Smooth muscle cell (in vitro differentiated cells): Measurements from ENCODE around the gene LIAS. TPM values are rescaled to one million over a fixed set of nuclear protein-coding genes. Genes with fewer than 3 reads are reported as not detected.

ENCODE experiments used
- DNase-seq: peaks from one replicate; lab custom pipeline; 2025; ENCODE audit not compliant: unreplicated experiment; lab: John Stamatoyannopoulos, UW
- H2AFZ ChIP-seq: fragments of 200-600 bp; sonication (generic); 2 replicates; pipeline ENCODE4 v1.6.0; 2016; ENCODE audit warnings: antibody characterized with exemption, low read depth, mild to moderate bottlenecking
- H3F3A ChIP-seq: fragments of 200-600 bp; sonication (generic); 2 replicates; pipeline ENCODE4 v1.6.0; 2017; ENCODE audit warnings: antibody characterized with exemption, low read depth
- H3K27ac ChIP-seq: fragments of 200-600 bp; sonication (generic); 2 replicates; pipeline ENCODE4 v1.5.1; 2016; ENCODE audit warnings: low read depth, mild to moderate bottlenecking
- H3K27me3 ChIP-seq: fragments of 200-600 bp; sonication (generic); 2 replicates; pipeline ENCODE4 v1.6.1; 2016; ENCODE audit warnings: low read depth, mild to moderate bottlenecking
- H3K36me3 ChIP-seq: fragments of 200-600 bp; sonication (generic); 2 replicates; pipeline ENCODE4 v1.5.1; 2016; ENCODE audit warnings: low read depth
- H3K4me1 ChIP-seq: fragments of 200-600 bp; sonication (generic); 2 replicates; pipeline ENCODE4 v1.5.1; 2016; ENCODE audit warnings: low read depth
- H3K4me2 ChIP-seq: fragments of 200-600 bp; sonication (generic); 2 replicates; pipeline ENCODE4 v1.6.0; 2016; ENCODE audit warnings: mild to moderate bottlenecking
- H3K4me3 ChIP-seq: fragments of 200-600 bp; sonication (generic); 2 replicates; pipeline ENCODE4 v1.5.1; 2016; ENCODE audit warnings: mild to moderate bottlenecking
- H3K79me2 ChIP-seq: fragments of 200-600 bp; sonication (generic); 2 replicates; pipeline ENCODE4 v1.6.0; 2016; ENCODE audit warnings: low read depth, mild to moderate bottlenecking
- H3K9ac ChIP-seq: fragments of 200-600 bp; sonication (generic); 2 replicates; pipeline ENCODE4 v1.6.0; 2016; ENCODE audit warnings: low read depth
- H3K9me3 ChIP-seq: fragments of 200-600 bp; sonication (generic); replicated peaks from 2 replicates; pipeline ENCODE4 v1.5.1; 2016; ENCODE audit warnings: low read depth
- H4K20me1 ChIP-seq: fragments of 200-600 bp; sonication (generic); 2 replicates; pipeline ENCODE4 v1.6.0; 2016; ENCODE audit warnings: low read depth
- WGBS: methylation state at CpG from one replicate; pipeline ENCODE4 v1.1.7; 2016; ENCODE audit warnings: low lambda C conversion rate; 5-methylcytosine and 5-hydroxymethylcytosine counted together
- polyA plus RNA-seq: library from polyadenylated mRNA; unstranded; fragments of >200 nt; fragmentation: Nextera tagmentation; extraction: Ambion mirVana; gene quantifications from 2 replicates; pipeline ENCODE4 v1.2.1, GENCODE V29; 2016
- total RNA-seq: library from RNA; depleted of rRNA; stranded (reverse); fragments of >200 nt; gene quantifications from 2 replicates; pipeline ENCODE4 v1.2.3, GENCODE V29; 2014
- TF ChIP-seq, protein P1 (sequence below): fragments of 200-600 bp; sonication (generic); IDR thresholded peaks from 2 replicates; pipeline ENCODE4 v1.5.1; 2017; ENCODE audit warnings: borderline replicate concordance, mild to moderate bottlenecking, antibody characterized with exemption; ENCODE audit not compliant: insufficient read depth, poor library complexity, severe bottlenecking

LIAS gene
- total and polyA plus RNA-seq, 2 experiments from 2014 or later = 6.6 to 10.5 TPM

DNA sequence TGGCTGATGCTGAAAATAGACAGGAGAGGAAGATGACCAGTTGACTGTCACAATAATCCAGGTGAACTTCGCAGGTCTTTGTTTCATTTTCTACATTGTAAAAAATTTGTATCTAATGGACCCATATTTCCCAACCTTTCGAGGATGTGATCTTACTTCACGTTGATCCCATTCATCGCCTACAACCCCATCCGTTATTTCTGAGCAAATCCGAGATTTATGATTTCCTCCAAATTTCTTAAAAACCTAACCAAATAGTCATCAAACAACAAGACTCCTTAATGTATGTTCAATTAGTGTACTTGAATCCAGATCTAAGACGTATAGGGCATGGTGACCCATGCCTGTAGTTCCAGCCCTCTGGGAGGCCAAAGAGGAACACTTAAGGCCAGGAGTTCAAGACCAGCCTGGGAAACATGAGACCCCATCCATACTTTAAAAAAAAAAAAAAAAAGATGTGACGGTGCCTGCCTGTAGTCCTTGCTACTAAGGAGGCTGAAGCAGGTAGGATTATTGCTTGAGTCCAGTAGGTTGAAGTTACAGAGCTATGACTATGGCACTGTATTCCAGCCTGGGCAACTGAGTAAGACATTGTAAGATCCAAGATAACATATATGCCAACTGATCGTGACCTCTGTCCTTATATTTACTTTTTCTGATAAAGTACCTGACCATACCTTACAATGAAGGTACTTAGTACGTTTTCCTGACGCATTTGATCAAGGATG, 5.8 kb upstream of the LIAS start:
- H3K4me3 ChIP-seq = no peak overlapping the region
- H4K20me1 ChIP-seq = peaks cover 81% of the 10 kb centered on the region
- peaks cover 26% of the 10 kb centered on the region for H3K79me2 ChIP-seq
- no peaks in the 10 kb centered on the region for H3K9me3 ChIP-seq
- H3K9ac ChIP-seq = no peak overlapping the region
- H3F3A ChIP-seq = peaks cover 55% of the 10 kb centered on the region
- WGBS = 96% methylated on average over 11 of the region's 11 CpGs
- H3K27me3 ChIP-seq = no peaks in the 10 kb centered on the region
- H3K4me2 ChIP-seq = no peak overlapping the region
- peaks cover 21% of the 10 kb centered on the region for H3K4me1 ChIP-seq
- no peak overlapping the region for H2AFZ ChIP-seq
- TF ChIP-seq, protein P1, sequence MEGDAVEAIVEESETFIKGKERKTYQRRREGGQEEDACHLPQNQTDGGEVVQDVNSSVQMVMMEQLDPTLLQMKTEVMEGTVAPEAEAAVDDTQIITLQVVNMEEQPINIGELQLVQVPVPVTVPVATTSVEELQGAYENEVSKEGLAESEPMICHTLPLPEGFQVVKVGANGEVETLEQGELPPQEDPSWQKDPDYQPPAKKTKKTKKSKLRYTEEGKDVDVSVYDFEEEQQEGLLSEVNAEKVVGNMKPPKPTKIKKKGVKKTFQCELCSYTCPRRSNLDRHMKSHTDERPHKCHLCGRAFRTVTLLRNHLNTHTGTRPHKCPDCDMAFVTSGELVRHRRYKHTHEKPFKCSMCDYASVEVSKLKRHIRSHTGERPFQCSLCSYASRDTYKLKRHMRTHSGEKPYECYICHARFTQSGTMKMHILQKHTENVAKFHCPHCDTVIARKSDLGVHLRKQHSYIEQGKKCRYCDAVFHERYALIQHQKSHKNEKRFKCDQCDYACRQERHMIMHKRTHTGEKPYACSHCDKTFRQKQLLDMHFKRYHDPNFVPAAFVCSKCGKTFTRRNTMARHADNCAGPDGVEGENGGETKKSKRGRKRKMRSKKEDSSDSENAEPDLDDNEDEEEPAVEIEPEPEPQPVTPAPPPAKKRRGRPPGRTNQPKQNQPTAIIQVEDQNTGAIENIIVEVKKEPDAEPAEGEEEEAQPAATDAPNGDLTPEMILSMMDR = no peak
- no peak for DNase-seq
- no peak overlapping the region for H3K27ac ChIP-seq
- peaks cover 31% of the 10 kb centered on the region for H3K36me3 ChIP-seq

DNA sequence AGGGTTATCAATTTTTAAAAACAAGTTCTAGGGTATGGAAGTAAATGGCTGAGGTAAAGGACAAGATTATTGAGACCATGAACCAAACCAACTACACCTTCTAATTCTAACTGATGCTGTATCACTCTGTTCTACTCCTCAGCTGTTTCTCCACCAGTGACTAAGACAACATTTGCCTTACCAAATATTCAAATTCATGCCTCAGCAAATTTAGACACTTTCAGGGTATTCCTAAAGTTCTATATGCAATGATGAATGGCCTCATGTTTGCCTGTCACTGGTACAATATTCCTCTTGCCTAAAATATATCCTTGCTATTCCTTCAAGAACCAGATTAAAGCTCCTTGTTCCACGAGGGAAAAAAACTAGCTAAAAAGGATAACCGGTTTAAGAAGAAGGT, 5.1 kb upstream of the LIAS start:
- H3K4me2 ChIP-seq = no peak overlapping the region
- peaks cover 48% of the 10 kb centered on the region for H3F3A ChIP-seq
- WGBS = 73% methylated on average over 2 of the region's 2 CpGs
- peaks cover 33% of the 10 kb centered on the region for H3K79me2 ChIP-seq
- H3K4me3 ChIP-seq = no peak overlapping the region
- peaks cover 31% of the 10 kb centered on the region for H3K36me3 ChIP-seq
- peaks cover 76% of the 10 kb centered on the region for H4K20me1 ChIP-seq
- no peaks in the 10 kb centered on the region for H3K9me3 ChIP-seq
- no peaks in the 10 kb centered on the region for H3K27me3 ChIP-seq
- H3K27ac ChIP-seq = no peak overlapping the region
- TF ChIP-seq, protein P1 = no peak
- DNase-seq = no peak
- no peak overlapping the region for H3K9ac ChIP-seq
- H3K4me1 ChIP-seq = peaks cover 21% of the 10 kb centered on the region
- no peak overlapping the region for H2AFZ ChIP-seq

DNA sequence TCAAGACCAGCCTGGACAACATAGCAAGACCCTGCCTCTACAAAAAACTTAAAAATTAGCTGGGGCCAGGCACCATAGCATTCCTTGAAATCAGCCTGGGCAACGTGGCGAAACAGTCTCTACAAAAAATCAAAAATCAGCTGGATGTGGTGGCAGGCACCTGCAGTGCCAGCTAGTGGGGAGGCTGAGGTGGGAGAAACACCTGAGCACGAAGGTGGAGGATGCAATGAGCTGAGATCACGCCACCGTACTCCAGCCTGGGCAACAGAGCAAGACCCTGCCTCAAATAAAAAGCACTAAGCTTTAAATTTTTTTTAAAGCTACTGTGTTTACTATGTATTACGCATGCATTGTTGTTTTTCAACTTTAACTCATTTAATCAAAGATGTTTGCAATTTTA, 3.4 kb upstream of the LIAS start:
- H3K79me2 ChIP-seq = peaks cover 34% of the 10 kb centered on the region
- no peaks in the 10 kb centered on the region for H3K27me3 ChIP-seq
- H3F3A ChIP-seq = peaks cover 45% of the 10 kb centered on the region
- 97% methylated on average over 6 of the region's 6 CpGs for WGBS
- H2AFZ ChIP-seq = no peak overlapping the region
- no peak overlapping the region for H3K9ac ChIP-seq
- no peak overlapping the region for H3K4me3 ChIP-seq
- no peaks in the 10 kb centered on the region for H3K9me3 ChIP-seq
- H3K4me2 ChIP-seq = peak overlapping the region; percentile 39
- peaks cover 25% of the 10 kb centered on the region for H3K4me1 ChIP-seq
- H3K36me3 ChIP-seq = peaks cover 31% of the 10 kb centered on the region
- H3K27ac ChIP-seq = peak overlapping the region; percentile 1
- peaks cover 68% of the 10 kb centered on the region for H4K20me1 ChIP-seq
- TF ChIP-seq, protein P1 = no peak
- DNase-seq = no peak
